ENCODE data around the gene MACROD2.

The MACROD2 gene

DNA sequence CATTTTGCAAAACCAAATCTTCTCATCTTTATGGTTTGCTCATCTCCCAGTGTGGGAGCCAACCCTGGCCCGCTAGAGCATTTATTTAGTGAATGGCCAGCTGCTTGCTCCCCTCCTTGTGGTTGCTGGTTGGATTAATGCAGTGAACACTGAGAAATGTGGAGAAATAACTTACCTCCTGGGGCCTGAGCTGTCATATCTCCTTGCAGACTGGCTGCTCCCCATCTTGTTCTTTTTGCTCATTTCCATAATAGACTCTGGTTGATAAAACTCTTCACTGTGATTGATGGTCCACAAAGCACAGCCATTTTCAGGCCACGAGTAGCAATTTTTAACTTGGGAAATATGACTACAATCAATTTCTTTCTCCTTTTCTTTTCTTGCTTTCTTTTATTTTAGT, 1420.6 kb downstream of the MACROD2 start:
- no peak for DNase-seq

DNA sequence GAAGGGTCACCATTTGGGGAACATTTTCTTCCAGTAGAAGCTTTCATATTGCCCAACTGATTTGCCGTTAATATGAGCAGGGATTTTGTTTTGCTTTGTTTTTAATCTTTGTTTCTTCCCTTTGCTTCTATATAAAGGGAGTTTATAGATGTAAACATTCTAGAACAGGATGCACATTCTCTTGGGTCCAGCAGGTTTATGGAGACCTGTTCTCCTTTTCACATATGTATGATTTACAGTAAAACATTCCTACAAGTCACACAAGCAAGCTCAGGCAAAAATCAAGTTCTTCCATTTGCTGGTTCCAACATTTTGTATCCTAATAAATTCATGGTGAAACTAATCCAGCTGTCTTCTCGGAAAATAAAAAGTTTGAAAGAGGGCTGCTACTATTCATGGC, 1424.5 kb downstream of the MACROD2 start:
- no peak for DNase-seq

DNA sequence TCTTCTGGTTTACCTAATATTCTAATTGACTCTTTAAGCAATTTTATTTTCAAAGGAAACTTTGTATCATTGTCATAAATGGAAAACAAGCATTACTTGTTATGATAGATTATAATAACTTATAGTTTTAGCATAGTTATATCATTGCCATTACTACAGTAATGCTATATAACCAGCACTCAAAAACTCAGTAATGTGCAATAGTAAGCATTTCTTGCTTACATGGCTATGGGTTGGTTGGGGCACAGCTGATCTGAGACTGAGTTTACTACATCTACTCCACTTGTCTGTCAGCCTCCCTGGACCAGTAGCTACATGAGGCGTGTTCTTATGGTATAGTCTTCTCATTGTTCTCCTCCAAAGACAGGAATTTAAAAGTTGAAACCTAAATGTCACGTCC, 1427.7 kb downstream of the MACROD2 start:
- no peak for DNase-seq

DNA sequence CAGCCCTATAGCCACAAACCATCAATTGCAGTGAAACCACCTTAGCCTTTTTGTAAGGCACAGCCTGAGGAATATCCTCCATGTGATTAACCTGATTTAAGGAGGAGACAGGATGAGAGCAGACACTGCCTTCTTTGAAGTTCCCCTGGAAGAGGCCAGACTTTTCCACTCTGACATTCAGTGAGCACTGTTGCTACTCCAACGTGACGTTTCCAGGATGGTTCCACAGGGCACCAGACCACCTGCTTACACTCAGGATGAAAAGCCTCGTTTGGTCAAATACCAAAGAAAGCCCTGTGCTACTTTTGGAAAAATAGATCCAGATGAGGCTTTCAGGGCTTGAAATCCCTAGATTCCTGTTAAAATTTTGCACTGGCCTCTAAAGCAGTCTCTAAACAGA, 1444.2 kb downstream of the MACROD2 start:
- DNase-seq = no peak

DNA sequence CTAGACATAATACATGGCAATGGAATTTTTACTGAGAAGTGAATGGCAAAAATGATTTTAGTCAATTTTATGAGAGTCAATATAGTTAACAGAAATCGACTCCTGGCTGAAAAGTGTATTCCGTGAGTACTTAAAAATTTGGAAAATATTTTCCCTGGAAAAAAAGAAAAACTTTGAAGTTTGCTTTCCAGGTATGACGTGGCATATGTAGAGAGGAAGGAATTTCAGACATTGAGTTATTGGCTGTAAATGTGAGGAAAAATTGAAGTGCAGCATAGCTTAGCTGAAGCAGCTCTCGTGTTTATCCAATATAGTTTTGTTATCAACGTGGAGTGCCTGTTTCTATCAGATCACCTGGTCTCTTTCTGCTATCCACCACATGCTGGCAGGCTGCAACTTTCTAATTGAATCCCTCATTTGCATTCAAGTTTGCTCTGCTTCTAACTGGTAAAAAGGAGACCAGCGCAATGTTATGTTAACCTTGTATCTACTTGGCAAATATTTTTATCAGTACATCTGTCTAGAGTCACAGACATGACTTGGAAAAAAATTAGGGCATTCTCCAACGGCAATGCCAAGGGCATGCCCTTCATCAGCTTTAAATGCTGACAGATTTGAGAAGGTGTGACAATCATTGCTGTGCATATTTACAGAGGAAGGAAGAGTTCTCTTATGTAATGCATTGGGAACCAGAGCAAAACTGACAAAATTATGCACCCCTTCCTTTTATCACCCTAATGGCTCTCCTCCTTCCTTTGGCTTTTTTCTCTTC, 1444.9 kb downstream of the MACROD2 start:
- no peak for DNase-seq

DNA sequence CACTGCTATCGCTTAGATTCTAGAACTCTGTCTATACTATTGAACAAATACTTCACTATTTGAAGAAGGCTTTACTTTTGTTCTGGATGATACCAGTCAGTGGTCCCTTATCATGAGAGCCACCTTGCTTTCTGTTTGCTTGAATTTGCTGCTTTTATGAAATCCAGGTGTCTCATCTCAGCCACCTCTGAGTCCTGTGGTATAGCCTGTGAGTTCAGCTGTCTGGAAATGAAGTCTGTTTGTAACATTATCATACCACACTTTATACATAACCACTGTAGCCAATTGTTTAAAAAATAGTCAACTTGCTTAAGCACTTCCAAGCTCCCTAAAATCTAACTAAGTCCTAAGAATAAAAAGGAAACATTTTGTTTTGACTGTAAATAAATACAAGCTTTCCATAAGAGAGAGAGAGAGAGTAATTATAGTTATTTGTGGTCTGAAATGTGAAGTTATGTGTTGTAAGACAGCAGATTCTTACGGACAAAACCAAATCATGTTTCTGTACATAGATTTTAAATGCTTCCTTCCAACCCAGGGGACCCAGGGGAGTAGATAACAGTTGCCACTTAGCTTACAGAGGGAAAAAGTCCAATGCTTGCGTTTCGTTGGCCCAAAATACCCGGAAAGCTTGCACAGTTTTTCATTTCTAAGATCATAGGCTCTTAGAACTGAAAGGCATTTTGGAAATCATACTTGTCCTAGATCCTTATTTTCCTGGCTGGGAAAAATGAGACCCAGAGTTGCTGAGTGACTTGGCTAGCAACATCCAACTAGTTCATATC, 1449.9 kb downstream of the MACROD2 start:
- no peak for DNase-seq

DNA sequence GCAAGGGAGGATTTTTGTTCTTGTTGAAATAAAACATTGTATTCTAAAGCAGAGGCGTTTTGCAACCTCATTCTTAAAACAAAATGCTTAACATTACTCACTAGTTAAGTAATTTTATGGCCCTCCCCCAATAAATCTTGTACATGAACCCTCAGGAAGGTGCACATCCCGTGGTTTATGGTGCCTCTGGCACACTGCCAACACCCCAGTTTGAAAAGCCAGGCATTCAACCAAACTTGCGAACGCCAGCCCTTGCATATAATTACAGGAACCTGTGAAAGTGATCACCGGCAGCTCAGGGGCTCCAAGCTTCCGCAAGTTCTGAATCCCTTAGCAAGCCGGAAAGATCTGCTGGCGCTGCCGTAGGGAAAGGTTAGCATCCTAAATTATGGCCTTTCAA, 1451.1 kb downstream of the MACROD2 start:
- no peak for DNase-seq

DNA sequence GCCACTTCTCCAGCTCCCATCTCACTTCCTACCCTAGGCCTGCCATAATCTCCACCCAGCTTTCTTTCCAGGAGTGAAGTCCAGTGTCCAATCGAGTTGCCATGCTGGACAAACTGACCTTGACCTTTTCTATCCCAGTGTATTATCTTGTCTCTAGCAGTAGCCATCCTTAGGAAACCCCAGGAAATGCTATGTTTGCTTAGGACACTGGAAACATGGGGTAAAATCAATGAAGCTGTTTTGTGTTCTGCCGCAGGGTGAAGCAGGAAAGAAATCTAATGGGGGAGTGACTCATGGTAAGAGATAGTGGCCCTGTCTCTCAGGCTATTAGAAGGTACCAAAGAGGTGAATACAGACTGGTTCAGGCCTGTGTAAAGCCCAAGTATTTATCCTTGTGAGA, 1452.2 kb downstream of the MACROD2 start:
- DNase-seq = no peak

DNA sequence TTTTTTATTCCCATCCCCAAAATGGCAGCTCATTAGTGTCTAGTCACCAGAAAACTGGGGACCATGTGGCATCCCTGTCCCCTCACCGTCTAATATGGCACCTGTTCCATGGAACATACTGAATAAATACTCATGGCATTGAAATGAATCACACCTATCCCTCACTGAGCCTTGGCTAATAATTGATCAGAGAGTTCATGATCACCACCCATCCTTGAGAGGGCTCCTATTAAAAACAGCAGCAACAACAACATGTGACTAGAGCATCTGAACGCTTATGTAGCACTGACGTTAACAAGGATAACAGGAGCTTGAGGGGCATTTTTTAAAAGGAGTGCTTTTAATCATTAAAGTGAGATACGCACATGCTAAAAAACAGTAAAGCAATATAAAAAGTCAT, 1453.7 kb downstream of the MACROD2 start:
- DNase-seq = no peak

DNA sequence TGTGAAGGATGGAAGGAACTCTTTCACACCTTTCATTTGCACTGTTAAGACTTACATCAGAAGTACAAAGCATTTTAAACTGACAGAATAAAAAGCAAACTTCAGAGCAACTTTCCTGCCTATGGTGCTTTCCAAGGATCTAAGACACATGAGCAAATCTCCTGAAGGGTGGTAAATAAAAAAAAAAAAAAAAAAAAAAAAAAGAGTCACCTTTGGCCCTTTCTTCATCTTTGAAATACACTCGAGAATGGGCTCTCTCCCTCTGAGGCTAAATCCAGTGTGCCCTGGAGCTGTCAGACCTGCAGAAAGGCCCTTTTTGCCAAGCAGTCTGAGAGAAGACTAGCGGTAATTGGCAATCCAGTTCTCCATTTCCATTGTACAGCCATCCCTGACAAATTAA, 1455.9 kb downstream of the MACROD2 start:
- DNase-seq = no peak

DNA sequence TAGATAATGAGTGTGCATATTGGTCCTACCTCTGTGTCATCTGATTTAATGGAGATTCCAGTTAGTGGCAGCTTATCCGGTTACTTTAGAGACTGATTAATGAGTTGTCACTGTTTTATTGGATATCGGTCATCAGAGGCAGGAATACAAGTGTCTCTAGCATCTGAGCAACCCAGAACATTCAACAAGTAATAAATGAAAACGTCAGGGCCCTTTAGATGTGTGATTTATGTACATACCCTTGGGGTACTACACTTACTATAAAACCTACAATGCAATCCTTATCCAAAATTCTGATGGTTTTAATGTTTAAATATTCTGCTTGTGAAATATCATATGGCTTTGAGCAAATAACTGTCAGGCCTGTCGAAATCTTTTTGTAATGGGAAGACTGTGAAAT, 1460.0 kb downstream of the MACROD2 start:
- no peak for DNase-seq

DNA sequence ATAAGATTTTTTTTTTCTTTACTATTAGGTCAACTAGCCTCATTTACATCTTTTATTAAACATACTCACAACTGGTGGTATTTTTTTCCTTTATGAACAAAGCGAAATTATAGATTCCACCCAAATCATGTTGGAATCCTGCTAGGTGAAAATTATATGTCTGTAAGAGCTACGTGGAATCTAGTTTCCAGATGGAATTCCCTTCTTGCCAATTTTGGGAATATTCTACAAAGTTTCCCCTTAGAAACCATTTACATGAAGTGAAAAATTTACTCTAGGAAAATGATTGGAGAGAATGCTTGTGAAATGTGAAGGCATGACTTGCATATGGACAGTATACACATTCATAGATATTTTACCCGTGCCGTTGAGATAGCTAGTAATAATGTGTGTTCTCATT, 1466.6 kb downstream of the MACROD2 start:
- DNase-seq = no peak

DNA sequence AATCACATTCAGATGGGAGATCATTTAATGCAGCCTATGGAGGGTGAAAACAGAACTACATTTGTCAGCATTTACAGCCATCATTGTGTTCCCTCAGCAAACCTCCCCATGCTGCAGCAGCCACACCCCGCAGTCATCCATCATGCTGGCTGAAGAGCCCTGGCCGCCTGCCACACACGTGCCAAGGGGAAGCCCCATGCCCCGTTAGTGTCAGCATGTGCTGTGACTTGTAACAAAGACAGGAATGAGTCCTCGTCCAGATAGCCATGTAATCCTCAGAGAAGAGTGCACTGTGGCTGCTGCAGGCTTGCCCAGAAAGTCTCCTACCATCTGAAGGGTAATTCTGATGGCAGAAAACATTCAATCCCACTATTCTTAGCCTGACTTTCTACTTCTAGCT, 1480.2 kb downstream of the MACROD2 start:
- no peak for DNase-seq

DNA sequence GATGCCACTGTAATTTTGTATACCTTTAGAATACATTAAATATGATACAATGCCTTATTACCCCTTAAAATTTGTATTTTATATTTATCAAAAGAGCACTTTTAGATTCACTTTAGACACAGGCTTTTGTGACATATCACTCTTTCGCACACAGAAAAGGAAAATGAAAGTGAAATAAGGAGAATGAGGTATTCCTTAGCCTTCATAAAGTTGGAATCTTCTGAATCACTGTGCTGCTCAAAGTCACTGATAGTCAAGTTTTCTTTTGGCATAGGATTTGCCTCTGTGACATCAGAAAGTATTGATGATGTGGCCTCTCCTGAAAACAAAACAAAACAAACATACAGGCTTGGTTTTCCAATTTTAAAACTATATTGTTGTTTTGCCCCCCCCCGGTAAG, 1480.9 kb downstream of the MACROD2 start:
- no peak for DNase-seq

DNA sequence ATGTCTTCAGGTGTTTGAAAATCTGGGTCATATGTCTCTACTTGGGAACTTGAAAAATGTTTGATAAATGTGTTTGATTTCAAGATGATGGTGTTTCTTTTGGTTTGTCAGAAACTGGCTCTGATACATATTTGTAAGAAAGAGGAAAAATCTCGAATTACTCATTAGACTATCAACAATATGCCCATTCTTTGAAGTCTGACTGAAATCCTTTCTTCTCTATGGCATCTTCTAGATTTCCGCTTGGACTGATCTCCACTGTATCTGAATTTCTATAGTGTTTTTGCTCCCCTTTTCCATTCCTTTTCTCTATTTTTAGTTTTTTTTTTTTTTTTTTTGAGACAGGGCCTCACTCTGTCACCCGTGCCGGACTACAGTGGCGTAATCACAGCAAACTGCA, 1481.5 kb downstream of the MACROD2 start:
- DNase-seq = no peak

DNA sequence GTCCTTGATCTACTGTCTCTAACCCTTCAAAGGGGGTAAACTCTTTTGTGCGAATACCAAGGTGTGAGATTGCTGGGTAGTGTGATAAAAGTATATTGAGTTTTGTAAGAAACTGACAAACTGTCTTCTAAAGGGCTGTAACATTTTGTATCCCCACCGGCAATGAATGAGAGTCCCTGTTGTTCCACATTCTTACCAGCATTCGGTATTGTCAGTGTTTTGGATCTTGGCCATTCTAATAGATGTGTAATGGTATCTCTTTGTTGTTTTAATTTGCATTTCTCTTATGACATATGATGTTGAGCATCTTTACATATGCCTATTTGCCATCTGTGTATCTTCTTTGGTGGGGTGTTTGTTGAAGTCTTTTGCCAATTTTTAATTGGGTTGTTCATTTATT, 1487.2 kb downstream of the MACROD2 start:
- no peak for DNase-seq

DNA sequence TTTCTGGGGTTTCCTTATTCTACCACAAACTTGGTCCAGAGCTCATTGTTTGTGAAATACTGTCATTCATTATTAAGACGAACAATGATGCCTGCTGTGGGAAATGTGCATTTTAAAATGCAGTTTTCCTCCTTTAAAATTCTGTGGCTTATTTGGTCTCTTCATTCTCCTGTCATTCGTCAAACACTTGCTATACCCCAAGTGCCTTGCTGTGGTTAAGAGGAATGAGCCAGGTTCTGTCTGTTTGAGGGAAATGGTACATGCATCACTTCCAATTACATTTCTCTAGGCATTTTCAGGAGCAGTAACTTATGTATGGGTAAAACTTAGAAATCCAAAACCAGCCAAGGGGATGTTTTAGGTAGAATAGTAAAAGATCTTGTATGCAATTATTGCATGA, 1490.2 kb downstream of the MACROD2 start:
- no peak for DNase-seq

DNA sequence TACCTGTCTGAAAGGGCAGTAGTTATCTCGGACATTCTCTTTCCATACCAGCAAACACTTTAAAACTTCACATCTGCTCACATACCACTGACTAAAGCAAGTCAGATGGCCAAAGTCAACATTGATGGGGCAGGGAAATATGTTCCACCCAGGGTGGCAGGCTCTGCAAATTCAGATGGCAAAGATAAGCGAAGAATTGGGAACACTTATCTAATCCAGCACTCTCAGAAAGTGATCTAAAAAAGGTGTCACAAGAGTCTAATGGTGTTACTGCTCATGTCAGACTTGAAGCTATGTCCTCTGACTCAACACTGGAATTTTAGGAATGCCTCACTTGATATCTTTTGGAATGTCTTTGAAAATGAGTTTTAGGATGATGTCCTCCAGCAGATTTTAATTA, 1491.7 kb downstream of the MACROD2 start:
- DNase-seq = no peak

DNA sequence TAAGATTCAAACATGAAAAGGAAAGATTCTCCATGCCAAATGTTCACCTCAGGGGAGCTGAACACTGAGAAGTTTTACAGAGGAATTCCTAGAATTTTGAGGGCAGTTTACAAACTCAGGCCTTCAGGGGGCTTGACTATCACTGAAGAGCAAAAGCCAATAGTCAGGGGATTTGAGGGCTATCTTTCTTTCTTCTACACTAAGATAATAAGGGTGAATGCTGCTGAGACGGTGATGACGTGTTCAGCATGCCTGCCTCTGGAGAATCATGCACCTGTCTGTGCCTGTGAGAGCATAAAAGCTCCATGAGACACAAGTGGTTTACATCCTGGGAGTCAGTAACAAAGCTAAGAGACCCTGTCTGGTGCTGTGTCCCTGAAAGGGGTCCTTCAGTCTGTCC, 1492.4 kb downstream of the MACROD2 start:
- no peak for DNase-seq

DNA sequence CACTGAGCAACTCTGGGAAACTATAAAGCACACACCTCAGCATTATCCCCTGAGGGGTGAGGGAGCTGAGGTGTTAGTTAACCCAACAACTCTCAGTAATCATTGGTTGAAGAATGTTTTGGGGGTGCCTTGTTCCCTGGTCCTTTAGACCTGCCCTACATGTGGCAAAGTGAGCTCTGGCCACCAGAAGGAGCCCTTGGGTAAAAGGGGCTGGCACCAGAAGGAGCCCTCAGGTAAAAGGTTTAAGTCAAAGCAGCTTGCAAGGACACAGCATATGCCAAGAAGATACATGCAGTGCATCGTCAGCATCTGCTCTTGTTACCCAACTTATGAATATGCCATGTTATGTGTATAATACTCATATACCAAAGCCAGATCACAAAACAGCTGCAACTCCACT, 1496.3 kb downstream of the MACROD2 start:
- DNase-seq = no peak

DNA sequence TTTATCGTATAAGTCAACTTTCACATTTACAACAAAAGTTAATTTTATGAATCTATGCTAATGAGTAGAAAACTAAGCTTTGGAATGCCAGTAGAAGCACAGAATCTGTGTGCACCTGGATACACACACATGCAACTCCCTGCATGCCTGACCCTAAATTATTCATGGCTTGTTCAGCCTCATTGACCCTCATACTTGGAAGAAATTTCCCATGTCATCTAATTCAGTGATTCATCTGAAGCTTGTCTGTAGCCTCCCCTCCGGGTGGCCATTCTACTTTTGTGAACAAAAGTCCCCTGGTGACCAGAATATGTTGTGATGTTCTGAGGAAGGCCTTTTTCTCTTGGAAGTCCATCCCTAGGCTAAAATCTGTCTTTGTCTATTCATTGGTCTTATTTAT, 1499.5 kb downstream of the MACROD2 start:
- no peak for DNase-seq

DNA sequence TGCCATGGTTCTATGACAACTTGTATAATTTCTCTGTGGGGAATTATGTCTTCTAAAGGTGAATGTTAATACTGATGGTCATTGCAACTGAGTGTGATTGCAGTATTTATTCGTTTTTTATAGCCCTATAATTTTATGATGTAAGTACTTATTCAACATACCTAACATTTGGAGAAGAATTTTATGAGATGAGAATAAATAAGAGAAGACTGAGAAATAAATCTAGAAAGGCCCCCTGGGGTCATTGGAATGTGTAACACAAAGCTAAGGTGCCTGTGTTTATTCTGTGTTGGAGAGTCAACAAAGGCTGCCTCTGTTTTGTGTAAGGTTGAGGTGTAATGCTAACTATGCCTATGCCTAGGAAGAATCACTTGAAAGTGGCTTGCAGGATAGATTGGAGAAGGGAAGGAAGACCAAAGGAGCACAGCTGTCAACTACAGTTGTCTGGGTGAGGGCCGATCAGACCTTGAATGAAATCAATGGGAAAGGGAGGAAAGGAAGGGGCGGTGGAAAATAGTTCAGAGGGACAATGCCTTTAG, 1501.3 kb downstream of the MACROD2 start:
- DNase-seq = no peak

DNA sequence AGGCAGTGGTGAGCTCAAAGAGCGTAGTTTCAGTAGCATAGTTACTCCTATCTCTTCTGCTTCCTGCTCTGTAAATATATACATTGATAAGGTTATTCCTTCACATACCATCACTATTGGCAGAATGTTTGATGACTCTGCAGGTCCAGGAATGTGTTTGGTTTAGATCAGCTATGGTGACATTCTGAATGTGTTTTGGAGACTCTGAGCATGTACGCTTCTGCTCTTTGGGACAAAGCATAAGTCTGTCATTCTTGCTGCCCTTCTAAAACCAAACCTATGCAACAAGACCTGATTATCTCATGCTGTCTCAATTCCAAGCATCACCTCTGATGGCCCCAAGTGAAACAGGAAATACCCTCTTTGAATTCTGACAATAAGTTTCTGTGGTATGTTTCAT, 1503.6 kb downstream of the MACROD2 start:
- no peak for DNase-seq

DNA sequence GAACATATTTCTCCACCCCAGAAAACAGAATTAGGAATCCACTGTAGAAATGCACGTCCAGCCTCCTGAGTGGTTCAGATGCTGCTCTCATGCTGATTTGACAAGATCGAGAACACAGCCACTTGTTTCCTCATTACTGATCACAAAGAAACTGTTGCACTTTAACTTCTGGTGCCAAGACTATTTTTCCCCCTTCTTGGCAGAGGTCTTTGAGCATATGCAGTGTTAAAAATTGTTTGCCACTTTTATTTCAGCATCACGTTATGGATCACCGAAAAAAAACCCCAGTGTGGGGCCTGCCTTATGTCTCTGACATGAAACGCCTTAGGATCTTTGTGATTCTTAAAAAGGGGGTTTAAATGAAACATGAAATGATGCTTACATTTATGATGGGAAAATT, 1511.0 kb downstream of the MACROD2 start:
- DNase-seq = no peak

Data from T-helper 1 cell (primary cell).